GM18502 (cell line): Measurements from ENCODE around the gene SCAPER.
"Not testable (repeated sequence)": the region's sequence is repeated elsewhere in the genome, so short reads cannot be mapped to it uniquely, and the experiment has no call there.

Experiments used
- ATAC-seq: cut with Tn5 transposase; IDR thresholded peaks from one replicate; pipeline ENCODE4 v1.9.1; 2021; ENCODE audit warnings: mild to moderate bottlenecking; ENCODE audit not compliant: unreplicated experiment, poor library complexity

Gene SCAPER

DNA sequence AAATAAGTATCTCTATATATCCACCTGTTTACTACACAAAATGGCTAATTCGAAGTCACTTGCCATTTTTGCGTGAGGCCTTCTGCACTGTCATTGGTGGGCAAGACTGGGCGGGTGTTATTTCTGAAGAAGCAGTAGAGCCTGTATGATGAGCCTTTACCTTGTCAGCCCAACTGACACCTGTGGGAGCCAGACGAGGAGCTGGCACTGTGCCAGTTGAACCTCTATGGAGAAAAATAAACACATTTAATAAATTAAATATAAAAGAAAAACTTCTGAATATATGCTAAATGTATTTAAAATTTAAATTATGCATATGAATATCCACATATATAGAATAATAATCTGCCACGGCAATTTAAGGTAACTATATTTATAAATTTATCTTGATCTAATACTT is 109.9 kb downstream of the SCAPER start:
- no peak for ATAC-seq

DNA sequence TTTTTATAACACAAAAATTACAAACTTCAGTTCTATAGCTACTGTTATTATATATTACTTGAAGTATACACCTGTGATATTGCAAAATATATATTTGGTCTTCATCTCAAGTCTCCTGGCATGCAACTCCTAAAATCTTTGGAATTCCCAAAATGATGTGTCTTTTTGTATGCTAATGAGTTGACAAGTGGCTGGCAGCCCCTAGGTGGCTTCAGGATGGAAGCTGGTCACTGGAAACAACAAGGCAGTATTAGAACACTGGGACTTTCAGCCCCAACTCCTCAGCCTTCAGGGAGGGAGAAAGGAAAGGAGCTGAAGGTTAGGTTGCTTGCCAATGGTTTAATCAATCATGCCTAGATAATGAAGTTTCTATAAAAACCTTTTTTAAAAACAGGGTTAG is 112.0 kb downstream of the SCAPER start:
- no peak for ATAC-seq

- ATAC-seq, result no peak
Observed at GRCh38 chr15:76791511-76791910, 113.6 kb downstream of the SCAPER start.

- ATAC-seq, result no peak
Observed at GRCh38 chr15:76787273-76787672, 117.9 kb downstream of the SCAPER start.

DNA sequence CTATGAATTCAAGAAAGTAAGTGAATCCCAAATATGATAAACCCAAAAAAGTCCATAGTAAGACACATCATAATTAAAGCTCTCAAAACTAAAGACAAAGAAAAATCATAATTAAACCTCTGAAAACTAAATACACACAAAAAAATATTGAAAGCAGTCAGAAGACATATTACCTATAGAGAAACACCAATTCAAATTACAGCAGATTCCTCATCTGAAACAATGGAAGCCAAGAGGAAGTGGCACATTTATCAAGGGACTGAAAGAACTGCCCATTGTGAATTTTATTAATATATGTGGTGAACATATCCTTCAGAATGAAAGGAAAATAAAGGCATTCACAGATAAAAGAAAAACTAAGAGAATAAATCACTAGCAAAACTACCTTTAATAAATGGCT is 128.2 kb downstream of the SCAPER start:
- no peak for ATAC-seq

DNA sequence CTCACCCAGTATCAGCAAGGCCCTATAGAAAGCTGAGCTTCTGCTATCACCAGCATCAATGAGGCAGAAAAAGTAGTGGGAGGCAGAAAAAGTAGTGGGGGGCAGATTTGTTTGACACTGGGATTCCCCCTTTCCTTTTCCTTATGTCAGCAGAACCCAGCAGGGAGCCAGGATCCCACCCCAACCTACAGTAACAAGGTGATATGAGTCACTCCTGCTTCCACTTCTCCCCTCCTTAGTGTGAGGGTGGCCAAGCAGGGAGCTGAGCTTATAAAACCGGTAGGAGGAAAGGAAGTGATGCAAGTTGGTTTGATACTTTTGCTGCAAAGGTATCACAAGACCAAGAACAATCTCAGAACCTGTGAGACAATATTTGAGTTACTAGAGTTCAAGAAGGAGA is 128.7 kb downstream of the SCAPER start:
- ATAC-seq, result no peak

GRCh38 chr15:76773234-76773633 is 131.9 kb downstream of the SCAPER start:
- no peak for ATAC-seq

DNA sequence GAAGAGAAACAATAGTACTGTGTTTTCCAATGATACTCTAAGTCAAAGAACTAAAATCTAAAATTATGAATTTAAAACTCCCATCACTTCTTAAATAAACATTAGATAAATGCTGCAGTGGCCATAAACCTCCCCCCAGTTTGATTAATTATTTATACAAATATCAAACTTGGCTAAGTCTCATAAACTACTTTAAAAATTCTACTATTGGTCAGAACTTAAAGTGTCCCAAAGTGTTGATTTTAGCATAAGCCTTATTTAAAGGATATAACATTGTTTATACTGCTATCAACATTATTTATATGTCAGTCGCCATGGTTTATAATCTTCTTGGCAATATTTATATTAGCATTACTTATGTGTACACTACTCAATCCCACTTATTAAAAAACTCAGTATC is 132.4 kb downstream of the SCAPER start:
- ATAC-seq, result no peak

DNA sequence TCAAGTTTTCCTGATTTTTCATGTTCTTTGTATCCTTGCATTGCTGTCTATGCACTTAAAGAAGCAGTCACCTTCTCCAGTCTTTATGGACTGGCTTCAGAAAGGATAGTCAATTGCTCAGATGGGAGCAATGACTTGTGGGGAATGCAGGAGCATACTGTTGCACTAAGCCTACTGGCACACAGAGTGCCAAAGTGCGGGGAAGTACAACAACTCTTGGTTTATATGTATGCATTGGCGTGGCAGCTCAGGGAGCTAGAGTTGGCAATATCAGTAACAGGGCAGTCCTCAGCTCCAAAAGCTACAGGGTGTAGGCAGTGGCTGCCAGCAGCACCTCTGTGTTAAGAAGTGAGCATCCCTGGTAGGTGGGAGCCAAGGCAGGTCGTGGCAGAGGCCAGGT is 141.1 kb downstream of the SCAPER start:
- no peak for ATAC-seq

DNA sequence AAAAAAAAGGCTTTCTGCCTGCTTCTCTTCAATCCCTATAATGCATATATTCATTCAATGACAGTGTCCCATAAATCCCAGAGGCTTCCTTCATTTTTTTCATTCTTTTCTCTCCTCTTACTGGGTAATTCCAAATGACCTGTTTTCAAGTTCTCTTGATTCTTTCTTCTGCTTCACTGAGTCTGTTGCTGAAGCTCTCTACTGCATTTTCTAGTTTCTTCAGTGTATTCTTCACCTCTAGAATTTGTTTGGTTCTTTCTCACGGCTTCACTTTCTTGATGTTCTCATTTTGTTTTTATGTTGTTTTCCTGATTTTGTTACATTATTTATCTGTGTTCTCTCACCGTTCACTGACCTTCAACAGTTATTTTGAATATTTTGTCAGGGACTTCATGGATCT is 141.6 kb downstream of the SCAPER start:
- ATAC-seq, result no peak

DNA sequence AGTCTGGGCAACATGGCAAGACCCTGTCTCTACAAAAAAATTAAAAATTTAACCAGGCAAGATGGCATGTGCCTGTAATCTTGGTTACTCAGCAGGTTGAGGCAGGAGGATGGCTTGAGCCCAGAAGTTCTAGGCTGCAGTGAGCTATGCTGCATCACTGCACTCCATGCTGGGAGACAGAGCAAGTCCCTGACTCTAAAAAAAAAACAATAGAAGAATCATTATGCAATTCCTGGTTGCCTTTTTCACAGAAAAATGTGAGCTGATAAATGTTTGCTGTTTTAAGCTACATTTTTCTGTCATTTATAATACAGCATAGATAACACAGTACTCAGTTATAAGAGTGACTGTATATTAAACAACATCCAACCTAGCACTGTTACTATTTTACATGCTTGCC is 148.8 kb downstream of the SCAPER start:
- ATAC-seq, result no peak

DNA sequence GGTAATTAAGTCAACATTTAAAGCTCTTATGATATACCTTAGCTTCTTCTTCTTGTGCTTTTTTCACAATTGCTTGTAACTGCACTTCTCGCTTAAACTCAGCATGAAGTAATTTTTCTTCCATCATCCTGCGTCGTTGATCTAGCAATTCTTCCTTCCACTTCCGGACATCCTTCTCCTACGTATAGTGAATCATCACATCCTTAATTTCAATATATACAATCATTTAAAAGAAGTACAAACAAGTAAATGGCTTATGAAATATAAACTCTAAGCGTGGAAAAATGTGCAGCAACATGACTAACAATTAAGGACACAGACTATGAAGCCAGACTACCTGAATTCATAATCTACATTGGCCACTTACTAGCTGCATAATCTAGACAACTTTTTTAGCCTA is 151.4 kb downstream of the SCAPER start:
- no peak for ATAC-seq

GRCh38 chr15:76753131-76753530 is 152.0 kb downstream of the SCAPER start:
- no peak for ATAC-seq

GRCh38 chr15:76752549-76752948 is 152.6 kb downstream of the SCAPER start:
- no peak for ATAC-seq

DNA sequence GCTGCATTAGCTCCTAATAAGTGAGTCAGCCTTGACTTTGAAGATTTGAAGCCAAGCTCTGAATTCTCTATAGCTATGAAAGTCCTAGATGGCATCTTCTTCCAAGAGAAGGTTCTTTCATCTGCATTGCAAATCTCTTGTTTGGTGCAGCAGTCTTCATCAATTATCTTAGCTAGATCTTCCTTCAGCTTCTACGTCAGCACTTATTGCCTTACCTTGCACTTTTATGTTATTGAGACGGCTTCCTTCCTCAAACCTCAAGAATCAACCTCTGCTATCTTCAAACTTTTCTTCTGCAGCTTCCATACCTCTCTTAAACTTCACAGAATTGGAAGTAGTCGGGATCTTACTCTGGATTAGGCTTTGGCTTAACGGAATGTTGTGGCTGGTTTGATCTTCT is 167.6 kb downstream of the SCAPER start:
- no peak for ATAC-seq

GRCh38 chr15:76732321-76732720 is 172.8 kb downstream of the SCAPER start:
- not testable (repeated sequence) for ATAC-seq

GRCh38 chr15:76730262-76730661 is 174.9 kb downstream of the SCAPER start:
- ATAC-seq, result no peak

GRCh38 chr15:76718863-76719262 is 186.3 kb downstream of the SCAPER start:
- no peak for ATAC-seq

- ATAC-seq, result no peak
Observed at GRCh38 chr15:76714950-76715349, 190.2 kb downstream of the SCAPER start.

DNA sequence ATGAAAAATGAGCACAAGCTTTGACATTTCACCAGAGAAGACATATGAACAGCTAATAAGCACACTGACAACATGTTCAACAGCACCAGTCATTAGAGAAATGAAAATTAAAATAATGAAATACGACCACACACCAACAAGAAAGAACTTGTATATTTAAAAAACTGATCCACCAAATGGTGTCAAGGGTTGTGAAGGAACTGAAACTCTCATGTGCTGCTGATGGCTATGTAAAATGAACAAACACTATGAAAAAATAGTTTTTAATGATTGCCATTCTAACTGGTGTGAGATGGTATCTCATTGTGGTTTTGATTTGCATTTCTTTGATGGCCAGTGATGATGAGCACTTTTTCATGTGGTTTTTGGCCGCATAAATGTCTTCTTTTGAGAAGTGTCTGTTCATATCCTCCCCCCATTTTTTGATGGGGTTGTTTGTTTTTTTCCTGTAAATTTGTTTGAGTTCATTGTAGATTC is 193.8 kb downstream of the SCAPER start:
- ATAC-seq, result no peak

GRCh38 chr15:76704032-76704431 is 201.1 kb downstream of the SCAPER start:
- not testable (repeated sequence) for ATAC-seq

GRCh38 chr15:76696840-76697239 is 208.3 kb downstream of the SCAPER start:
- no peak for ATAC-seq

DNA sequence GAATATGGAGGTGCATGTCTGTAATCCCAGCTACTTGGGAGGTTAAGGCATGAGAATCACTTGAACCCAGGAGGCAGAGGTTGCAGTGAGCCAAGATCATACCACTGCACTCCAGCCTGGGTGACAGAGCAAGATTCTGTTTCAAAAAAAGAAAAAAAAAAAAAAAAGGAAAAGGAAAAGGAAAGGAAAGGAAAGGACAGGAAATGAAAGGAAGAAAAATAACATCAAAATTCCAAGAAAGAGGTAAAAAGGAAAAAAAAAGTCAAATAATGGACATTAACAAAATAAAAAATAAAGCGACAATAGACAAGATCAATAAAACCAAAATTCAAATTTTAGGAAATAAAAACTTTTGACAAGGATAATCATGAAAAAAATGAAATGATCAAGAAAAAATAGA is 212.6 kb downstream of the SCAPER start:
- ATAC-seq, result not testable (repeated sequence)
